Mesothelial cell of epicardium (in vitro differentiated cells): ENCODE measurements around the gene MUC6. TPM values are rescaled to one million over a fixed set of nuclear protein-coding genes. Genes with fewer than 3 reads are reported as not detected.

Experiments used
- DNase-seq, 2 experiments: peaks; one replicate each; pipeline ENCODE4 v3.0.0; 2021; ENCODE audit warnings: low spot score in 2 of 2; ENCODE audit not compliant: unreplicated experiment in 2 of 2
- H3K27ac Mint-ChIP-seq: 2 replicates; pipeline ENCODE4 v1.8.0; 2021; ENCODE audit warnings: mixed read lengths
- H3K27me3 Mint-ChIP-seq: 2 replicates; pipeline ENCODE4 v1.8.0; 2021; ENCODE audit warnings: low read depth, mixed read lengths
- H3K36me3 Mint-ChIP-seq: 2 replicates; pipeline ENCODE4 v1.8.0; 2021; ENCODE audit warnings: mixed read lengths
- H3K4me1 Mint-ChIP-seq: 2 replicates; pipeline ENCODE4 v1.8.0; 2021; ENCODE audit warnings: mixed read lengths
- H3K4me3 Mint-ChIP-seq: 2 replicates; pipeline ENCODE4 v1.8.0; 2021; ENCODE audit warnings: mild to moderate bottlenecking, moderate library complexity, mixed read lengths
- H3K9me3 Mint-ChIP-seq: 2 replicates; pipeline ENCODE4 v1.8.0; 2021; ENCODE audit warnings: mixed read lengths
- CTCF ChIP-seq: fragments of 200-600 bp; sonication (generic); IDR thresholded peaks from one replicate; pipeline ENCODE4 v1.5.0; 2021; ENCODE audit warnings: antibody characterized with exemption; ENCODE audit not compliant: unreplicated experiment
- total RNA-seq: library from RNA; stranded (reverse); gene quantifications from 3 replicates; pipeline ENCODE4 v1.2.1, GENCODE V29; 2021

MUC6 gene
- total RNA-seq, 1 donor from 2014 or later = not detected

DNA sequence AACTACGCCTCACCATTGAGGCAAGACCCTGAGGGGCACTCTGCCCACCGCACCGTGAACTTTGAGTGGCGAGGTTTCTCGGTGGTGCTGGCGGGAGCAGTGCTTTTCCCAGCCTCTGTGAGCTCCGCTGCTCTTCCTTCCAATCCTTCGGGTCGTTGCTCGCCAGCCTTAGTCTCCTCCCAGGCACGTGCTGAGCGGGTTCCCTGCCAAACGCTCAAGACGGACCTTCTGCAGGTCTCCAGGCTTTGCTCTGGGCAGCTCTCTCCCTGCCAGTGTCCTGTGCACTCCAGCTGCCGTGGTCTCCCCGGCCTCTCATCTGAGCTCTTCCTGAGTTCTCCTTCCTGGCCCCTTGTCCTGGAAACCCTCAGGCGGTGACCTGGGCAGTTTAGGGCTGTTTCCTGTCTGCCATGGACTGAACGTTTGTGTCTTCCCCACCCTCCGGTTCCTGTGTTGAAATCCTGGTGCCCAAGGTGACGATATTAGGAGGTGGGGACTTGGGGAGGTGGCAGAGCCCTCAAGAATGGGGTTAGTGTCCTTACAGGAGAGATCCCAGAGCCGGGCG is 11.2 kb upstream of the MUC6 start:
- peaks cover 6% of the 10 kb centered on the region for H3K9me3 Mint-ChIP-seq
- no peak overlapping the region for H3K4me3 Mint-ChIP-seq
- TF ChIP-seq CTCF = no peak
- H3K4me1 Mint-ChIP-seq = no peaks in the 10 kb centered on the region
- peaks cover 16% of the 10 kb centered on the region for H3K27me3 Mint-ChIP-seq
- H3K36me3 Mint-ChIP-seq = no peaks in the 10 kb centered on the region
- H3K27ac Mint-ChIP-seq = no peak overlapping the region
- no peak for DNase-seq

- no peak overlapping the region for H3K4me3 Mint-ChIP-seq
- no peaks in the 10 kb centered on the region for H3K4me1 Mint-ChIP-seq
- TF ChIP-seq CTCF = no peak
- peaks cover 6% of the 10 kb centered on the region for H3K9me3 Mint-ChIP-seq
- no peak for DNase-seq
- no peak overlapping the region for H3K27ac Mint-ChIP-seq
- no peaks in the 10 kb centered on the region for H3K36me3 Mint-ChIP-seq
- peaks cover 16% of the 10 kb centered on the region for H3K27me3 Mint-ChIP-seq
These were observed 7.6 kb upstream of the MUC6 start for GRCh38 chr11:1044160-1044559.

GRCh38 chr11:1043563-1044096 is 7.1 kb upstream of the MUC6 start:
- Mint-ChIP-seq H3K27me3 (peaks cover 15% of the 10 kb centered on the region), H3K27ac (no peak overlapping the region), H3K4me1 (no peaks in the 10 kb centered on the region), H3K36me3 (no peaks in the 10 kb centered on the region), H3K4me3 (no peak overlapping the region), H3K9me3 (peaks cover 6% of the 10 kb centered on the region)
- no peak for TF ChIP-seq CTCF
- no peak for DNase-seq

DNA sequence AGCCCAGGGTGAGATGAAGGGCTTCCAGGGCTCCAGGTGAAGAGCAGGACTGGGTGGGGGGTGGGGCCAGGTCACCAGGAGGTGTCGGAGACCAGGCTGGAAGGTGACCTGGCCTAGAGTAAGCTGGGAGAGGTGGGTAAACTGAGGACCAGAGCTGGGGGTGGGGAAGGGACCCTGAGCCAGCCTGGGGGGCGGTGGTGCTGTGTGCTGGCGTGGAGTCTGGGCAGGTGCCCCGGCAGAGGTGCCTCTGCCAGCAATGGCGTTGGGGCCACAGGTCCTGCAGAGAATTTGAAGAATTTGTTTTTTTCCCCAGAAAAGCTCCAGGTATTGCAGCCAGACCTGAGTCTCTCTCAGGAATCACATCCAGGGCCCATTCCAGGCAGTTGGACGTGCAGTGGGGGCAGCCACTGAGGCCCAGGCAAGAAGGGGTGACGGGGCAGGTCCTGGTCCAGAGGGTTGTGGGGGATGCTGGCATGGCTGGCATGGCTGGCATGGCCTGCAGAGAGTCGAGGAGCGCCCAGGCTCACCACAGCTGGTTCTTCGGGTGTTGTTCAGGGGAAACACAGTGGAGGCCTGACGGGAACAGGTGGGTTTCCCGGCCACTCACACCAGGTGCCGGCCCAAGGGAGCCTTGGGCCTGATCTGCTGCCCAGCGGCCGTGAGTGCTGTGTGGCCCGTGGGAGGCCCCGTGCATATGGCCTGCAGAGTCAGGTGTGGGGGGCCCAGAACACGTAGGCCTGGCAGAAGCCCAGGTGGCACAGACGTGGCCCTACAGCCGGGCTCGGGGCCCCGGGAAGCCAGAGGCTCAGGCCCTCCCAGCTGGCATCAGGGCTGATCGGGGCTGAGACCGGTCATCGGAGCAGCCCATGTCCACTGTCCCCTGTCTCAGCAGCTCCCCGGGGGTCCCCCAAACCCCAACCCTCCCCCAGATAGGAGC is 6.4 kb upstream of the MUC6 start:
- peak in 1 of 2 experiments; percentile 10 for DNase-seq
- H3K27me3 Mint-ChIP-seq = peaks cover 11% of the 10 kb centered on the region
- no peaks in the 10 kb centered on the region for H3K36me3 Mint-ChIP-seq
- no peaks in the 10 kb centered on the region for H3K4me1 Mint-ChIP-seq
- H3K4me3 Mint-ChIP-seq = no peak overlapping the region
- H3K27ac Mint-ChIP-seq = no peak overlapping the region
- H3K9me3 Mint-ChIP-seq = peaks cover 6% of the 10 kb centered on the region
- no peak for TF ChIP-seq CTCF

DNA sequence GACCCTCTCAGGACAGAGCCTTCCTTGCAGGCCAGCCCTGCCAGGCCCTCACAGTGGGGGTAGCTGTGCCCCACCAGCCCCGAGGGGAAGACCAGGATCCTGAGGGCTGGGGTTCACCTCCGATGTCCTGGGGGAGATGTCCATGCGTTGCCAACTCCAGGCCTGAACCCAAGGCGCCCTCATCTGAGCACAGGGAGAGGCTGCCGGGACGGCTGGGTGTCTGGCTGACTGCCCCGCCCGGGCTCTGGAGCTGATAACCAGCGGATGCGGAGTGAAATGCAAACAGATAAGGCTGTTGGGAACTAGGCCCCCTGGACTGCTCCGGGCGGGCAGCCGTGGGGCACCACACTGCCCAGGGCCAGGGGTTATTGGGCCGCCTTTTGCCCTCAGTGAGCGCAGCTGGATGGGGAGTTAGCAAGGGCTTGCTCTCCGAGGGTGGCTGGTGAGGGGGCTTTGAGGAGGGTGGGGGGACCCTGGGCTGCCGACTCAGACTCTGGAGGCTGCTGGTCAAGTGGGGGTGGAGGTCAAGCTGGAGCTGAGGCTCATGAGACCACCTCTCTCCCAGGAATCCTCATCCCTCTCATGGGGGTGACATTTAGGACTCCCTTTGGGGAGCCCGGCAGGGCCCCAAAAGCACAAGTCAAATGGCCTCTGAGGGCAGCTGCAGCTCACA is 5.6 kb upstream of the MUC6 start:
- Mint-ChIP-seq H3K27ac (no peak overlapping the region), H3K36me3 (no peaks in the 10 kb centered on the region), H3K9me3 (peaks cover 6% of the 10 kb centered on the region), H3K4me1 (no peaks in the 10 kb centered on the region), H3K4me3 (no peak overlapping the region), H3K27me3 (peaks cover 8% of the 10 kb centered on the region)
- TF ChIP-seq CTCF = no peak
- no peak for DNase-seq
